SKM-1 treated with dmso at 0.1 percent for 144 hours (cell line): ENCODE results near the gene ESR2.
"Not testable (repeated sequence)": the region's sequence is repeated elsewhere in the genome, so short reads cannot be mapped to it uniquely, and the experiment has no call there.

Source experiments
- DNase-seq: peaks from one replicate; lab custom pipeline; 2025; ENCODE audit not compliant: unreplicated experiment; lab: John Stamatoyannopoulos, UW

ESR2 gene

GRCh38 chr14:64225151-64225757 is 68.9 kb downstream of the ESR2 start:
- DNase-seq, result no peak

- no peak for DNase-seq
Observed at GRCh38 chr14:64221391-64222003, 72.7 kb downstream of the ESR2 start.

DNA sequence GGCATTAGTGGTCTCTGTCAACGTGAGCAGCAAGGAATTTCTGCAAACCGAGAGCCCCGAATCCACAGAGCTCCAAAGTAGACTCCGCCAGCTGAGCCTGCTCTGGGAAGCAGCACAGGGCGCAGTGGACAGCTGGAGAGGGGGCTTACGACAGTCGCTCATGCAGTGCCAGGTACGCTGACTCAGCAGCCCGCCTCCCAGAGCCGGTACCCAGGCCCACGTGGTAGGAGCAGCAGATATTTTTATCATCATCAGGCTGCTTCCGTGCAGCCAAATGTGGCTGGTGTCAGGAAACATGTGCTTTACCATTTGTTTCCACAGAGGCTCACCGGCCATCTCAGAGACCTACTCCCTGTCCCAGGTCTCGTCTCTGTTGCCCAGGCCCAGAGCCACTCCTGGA is 73.7 kb downstream of the ESR2 start:
- DNase-seq, result no peak

GRCh38 chr14:64220056-64220455 is 74.1 kb downstream of the ESR2 start:
- no peak for DNase-seq

DNA sequence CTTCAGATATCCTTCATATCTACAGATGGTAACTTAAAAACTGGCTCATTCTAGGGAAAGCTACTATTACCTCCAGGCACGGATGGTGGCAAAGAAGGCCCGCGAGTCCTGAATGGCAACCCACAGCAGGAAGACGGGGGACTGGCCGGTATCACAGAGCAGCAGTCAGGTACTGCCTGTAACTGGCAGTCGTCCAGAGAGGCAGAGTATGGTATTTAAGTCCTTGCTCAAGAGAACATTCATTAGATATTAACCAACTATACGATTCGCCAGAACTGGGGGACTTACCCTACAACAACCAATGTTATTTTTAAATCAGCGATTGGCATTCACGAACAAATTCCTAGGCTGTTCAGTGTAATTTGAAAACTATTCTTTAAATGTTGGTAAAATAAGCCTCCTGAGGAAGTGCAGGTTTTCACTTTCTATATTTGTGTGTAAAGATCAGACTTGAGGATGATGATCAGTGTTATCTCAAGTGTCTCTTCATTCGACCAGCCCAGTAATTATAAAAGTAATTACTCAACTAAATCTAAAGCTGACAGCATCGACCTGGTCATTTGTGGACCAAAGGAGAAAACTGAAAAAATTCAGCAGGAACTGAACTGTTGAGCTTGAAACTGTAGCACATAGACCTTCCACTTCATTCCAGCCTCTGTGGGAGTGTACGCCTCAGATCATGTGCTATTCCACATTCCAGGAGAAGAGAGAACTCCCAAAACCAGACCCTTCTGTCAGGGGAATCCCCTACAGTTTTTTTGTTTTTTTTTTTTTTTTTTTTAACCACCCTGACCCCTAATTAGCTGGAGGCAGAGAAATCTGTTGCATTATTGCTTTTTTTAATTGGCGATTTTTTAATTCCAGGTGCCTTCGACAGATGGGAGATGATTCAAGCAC is 75.6 kb downstream of the ESR2 start:
- no peak for DNase-seq

DNA sequence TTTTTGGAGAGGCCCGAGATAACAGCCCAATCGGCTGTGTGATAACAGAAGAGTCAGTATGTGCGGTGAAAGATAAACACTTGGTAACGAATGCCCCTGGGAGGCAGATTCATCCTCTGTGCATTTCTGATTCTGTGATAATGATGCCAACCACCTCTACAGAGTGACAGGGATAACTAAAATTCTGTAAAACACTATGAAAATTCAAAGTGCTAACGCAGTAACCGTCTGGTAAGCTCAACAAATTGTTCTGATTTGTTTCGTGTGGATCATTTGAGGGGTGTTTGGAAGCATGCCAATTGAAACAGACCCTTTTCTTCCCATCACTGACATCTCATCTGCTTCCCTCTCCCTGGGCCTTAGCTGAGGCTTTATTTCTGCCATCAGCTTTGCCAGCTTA is 76.3 kb downstream of the ESR2 start:
- DNase-seq, result no peak

DNA sequence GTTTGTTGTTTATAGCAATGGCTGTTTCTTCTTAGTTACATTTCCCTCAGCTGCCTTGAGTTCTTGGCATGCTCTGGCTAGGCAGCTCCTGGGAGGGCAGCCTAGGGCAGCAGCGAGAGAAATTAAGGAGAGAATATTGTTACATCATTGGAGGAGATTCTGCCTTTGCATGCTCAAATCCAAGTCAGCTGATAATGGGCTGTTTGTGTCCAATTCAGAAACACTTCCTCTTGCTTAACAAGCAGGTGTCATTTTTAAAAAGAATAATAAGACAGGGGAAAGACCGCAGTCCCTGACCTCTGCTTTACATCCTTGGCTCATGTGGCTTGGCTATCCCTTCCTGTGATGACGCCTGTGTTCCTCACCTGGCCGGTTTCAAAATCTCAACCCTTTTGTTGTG is 76.9 kb downstream of the ESR2 start:
- DNase-seq, result no peak

DNA sequence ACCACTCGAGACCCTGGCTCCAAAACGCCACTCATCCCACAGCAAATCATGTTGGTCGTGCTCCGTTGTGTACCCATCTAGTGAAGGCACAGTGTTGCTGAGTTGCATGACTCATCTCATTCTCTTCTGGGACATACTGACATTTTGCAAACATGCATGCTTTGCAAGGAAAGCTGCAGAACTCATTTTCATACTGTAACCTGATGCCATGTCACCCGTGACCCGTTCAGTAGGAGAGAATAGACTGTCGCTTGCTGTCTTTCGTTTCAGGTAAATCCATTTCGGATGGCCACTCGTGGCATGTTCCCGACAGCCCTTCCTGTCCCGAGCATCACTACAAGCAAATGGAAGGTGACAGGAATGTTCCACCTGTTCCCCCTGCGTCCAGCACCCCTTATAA is 78.2 kb downstream of the ESR2 start:
- no peak for DNase-seq

- no peak for DNase-seq
Observed at GRCh38 chr14:64215274-64215673, 78.9 kb downstream of the ESR2 start.

- DNase-seq, result no peak
Observed at GRCh38 chr14:64213853-64214570, 80.2 kb downstream of the ESR2 start.

- no peak for DNase-seq
Observed at GRCh38 chr14:64213086-64213485, 81.1 kb downstream of the ESR2 start.

DNA sequence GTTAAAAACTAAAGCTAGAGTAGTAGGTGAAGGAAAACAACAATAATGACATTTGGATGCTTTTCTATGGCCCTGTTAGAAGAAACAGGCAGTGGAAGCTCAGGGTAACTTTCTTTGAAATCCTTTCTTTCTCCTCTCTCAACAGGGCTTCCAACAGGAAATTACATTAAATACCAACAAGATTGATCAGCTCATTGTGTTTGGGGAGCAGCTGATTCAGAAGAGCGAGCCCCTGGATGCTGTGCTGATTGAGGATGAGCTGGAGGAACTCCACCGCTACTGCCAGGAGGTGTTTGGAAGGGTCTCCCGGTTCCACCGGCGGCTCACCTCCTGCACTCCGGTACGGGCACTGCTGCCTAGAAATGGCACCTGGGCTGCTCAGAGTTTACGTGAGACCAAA is 81.5 kb downstream of the ESR2 start:
- no peak for DNase-seq

DNA sequence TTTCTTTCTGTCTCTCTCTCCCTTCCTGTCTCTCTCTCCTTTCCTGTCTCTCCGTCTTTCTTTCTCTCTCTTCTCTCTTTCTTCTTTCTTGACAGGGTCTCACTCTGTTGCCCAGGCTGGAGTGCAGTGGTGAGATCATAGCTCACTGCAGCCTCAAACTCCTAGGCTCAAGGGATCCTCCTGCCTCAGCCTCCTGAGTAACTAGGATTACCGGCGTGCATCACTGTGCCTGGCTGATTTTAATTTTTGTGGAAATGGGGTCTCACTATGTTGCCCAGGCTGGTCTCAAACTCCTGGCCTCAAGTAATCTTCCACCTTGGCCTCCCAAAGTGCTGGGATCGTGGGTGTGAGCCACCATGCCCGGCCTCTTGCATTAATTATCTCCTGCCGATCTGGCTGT is 83.3 kb downstream of the ESR2 start:
- DNase-seq, result not testable (repeated sequence)

- DNase-seq, result no peak
Observed at GRCh38 chr14:64210216-64210615, 84.0 kb downstream of the ESR2 start.

GRCh38 chr14:64209444-64210131 is 84.6 kb downstream of the ESR2 start:
- peak; percentile 24 for DNase-seq

DNA sequence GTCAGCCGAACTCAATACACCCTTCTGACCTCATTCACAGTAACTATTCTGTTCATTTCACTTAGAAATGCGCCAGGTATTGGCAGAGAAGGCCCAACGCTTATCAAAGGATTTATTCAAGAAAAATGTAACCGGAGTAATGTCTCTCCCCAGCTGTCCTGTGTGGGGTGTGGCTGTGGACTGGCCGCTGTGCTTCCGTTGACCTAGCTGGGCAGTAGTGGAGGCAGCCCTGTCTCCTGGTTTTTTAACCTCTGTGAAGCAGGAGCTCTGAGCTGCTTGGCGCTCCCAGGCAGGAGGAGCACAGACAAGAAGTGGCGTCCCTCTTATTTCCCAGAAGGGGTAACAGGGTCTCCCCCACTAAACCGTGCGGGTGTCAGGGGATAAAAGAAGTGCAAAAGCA is 85.2 kb downstream of the ESR2 start:
- no peak for DNase-seq

GRCh38 chr14:64208261-64208660 is 85.9 kb downstream of the ESR2 start:
- no peak for DNase-seq

- DNase-seq, result no peak
Observed at GRCh38 chr14:64203366-64204006, 90.7 kb downstream of the ESR2 start.

DNA sequence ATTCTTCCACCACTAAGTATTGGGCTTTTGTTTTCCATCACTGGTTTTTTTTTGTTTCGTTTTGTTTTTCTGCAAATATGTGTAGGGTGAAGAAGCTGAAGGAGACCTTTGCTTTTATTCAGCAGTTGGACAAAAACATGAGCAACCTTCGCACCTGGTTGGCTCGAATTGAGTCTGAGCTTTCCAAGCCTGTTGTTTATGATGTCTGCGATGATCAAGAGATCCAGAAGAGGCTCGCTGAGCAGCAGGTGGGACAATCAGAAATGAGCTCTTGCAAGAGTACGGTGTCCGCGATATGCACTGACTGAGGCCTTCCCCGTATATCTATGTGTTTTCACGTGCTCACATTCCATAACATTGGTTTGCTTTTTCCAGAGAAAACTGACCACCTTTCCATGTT is 91.5 kb downstream of the ESR2 start:
- DNase-seq, result no peak

- DNase-seq, result no peak
Observed at GRCh38 chr14:64201921-64202545, 92.1 kb downstream of the ESR2 start.
